ENCODE data around the gene FAM163A. TPM values are rescaled to one million over a fixed set of nuclear protein-coding genes. Genes with fewer than 3 reads are reported as not detected.

The FAM163A gene
- total and polyA plus RNA-seq, 9 of the 15 experiments (the other 6 are each of a cell fraction or from before 2014, with no cell fraction given), result not detected

DNA sequence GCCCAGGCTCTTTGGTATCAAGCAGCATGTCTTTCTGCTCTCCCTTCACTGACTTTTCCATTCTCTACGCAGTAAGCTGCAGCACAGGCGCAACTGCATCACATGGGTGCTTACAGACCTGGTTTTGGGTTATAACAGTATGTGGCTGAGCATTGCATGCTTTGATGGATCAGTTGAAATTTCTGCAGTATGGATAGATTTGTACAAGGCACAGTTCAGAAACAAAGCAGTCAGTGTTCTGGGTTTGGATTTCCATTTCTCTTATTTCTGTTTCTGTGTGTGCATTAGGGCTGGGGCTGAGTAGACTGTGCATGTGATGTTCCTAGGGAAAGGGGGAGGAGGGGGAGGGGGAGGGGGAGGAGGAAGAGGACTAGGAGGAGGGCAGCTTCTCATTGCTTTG lies 4.5 kb downstream of the FAM163A start:
- POLR2A ChIA-PET, result interaction anchor here (1.0 kb wide), 2 partner anchors 9 to 14 kb away, joined by 3 to 4 read pairs; no protein-coding TSS in a partner anchor
- no peak for DNase-seq (ENCODE audit: extremely low read depth in 1 of 4, low spot score in 3 of 4)
- ATAC-seq, result no peak
- Histone ChIP-seq H3K4me2 (ENCODE audit: insufficient read depth, low read length) (no peak overlapping the region), H4K20me1 (replicated peaks; ENCODE audit: control insufficient read depth, insufficient read depth, low read length) (no peaks in the 10 kb centered on the region), H3K27ac (ENCODE audit: extremely low read depth, low read depth, low read length) (no peak overlapping the region), H3K4me1 (replicated peaks in 1 of 2; ENCODE audit: control insufficient read depth in 2 of 2, insufficient read depth in 2 of 2, low read length in 2 of 2) (peaks cover 0 to 15% of the 10 kb centered on the region in 2 experiments; a peak in 1 of 5 replicates), H3K9me1 (ENCODE audit: control insufficient read depth, insufficient read depth, low read length) (no peaks in the 10 kb centered on the region), H3K27me3 (ENCODE audit: control insufficient read depth in 2 of 2, insufficient read depth in 2 of 2, low read length in 2 of 2) (peaks cover 30 to 32% of the 10 kb centered on the region in 2 experiments; a peak in 4 of 5 replicates), H3K79me2 (ENCODE audit: control insufficient read depth, insufficient read depth, low read length) (no peaks in the 10 kb centered on the region), H3K9ac (ENCODE audit: insufficient read depth in 1 of 2, low read depth in 2 of 2, low read length in 2 of 2) (no peak overlapping the region), H3K9me3 (replicated peaks; ENCODE audit: control insufficient read depth, insufficient read depth, low read depth, low read length) (no peaks in the 10 kb centered on the region), H3K4me3 (no peak overlapping the region), H2AFZ (ENCODE audit: low read depth, low read length) (no peak overlapping the region), H3K36me3 (ENCODE audit: control insufficient read depth, insufficient read depth, low read length) (no peaks in the 10 kb centered on the region)
- FAIRE-seq, result no peak
- intact Hi-C loops (cut with micrococcal nuclease), result no loop called here
- 0% methylated on average over 2 of the region's 2 CpGs for WGBS (ENCODE audit: insufficient coverage, low coverage, missing lambda C conversion rate)
- CTCF ChIA-PET (ENCODE audit: low intra/inter-chr PET ratio), result no interaction called here
- in situ Hi-C loops (cut with MboI), result no loop called here
- BruUV-seq (replicated peaks), result no TSS peak
- TF ChIP-seq TEAD1 (CRISPR knock-in tag; IDR thresholded peaks at IDR 0.05) (no peak), ZNF384 (IDR thresholded peaks at IDR 0.05; ENCODE audit: low read depth, low read length) (no peak), IFI16 (CRISPR knock-in tag; IDR thresholded peaks at IDR 0.05) (no peak), C11orf30 (IDR thresholded peaks at IDR 0.05; ENCODE audit: low read depth) (no peak), MTA2 (IDR thresholded peaks at IDR 0.05; ENCODE audit: low read depth) (no peak), SREBF2 (CRISPR knock-in tag; IDR thresholded peaks at IDR 0.05) (no peak), MXI1 (IDR thresholded peaks at IDR 0.05; ENCODE audit: low read depth, low read length) (no peak), POLR2H (tag; IDR thresholded peaks at IDR 0.05; ENCODE audit: low read depth) (no peak), ZNF785 (CRISPR knock-in tag; IDR thresholded peaks at IDR 0.05) (no peak), RBM22 (IDR thresholded peaks at IDR 0.05; ENCODE audit: low read depth, low read length, poor library complexity, severe bottlenecking) (no peak), ZNF324 (CRISPR knock-in tag; IDR thresholded peaks at IDR 0.05) (no peak)
- TF ChIP-seq, protein P1, sequence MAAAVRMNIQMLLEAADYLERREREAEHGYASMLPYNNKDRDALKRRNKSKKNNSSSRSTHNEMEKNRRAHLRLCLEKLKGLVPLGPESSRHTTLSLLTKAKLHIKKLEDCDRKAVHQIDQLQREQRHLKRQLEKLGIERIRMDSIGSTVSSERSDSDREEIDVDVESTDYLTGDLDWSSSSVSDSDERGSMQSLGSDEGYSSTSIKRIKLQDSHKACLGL (CRISPR knock-in tag; IDR thresholded peaks at IDR 0.05; ENCODE audit: borderline replicate concordance, poor library complexity, severe bottlenecking), result no peak
- TF ChIP-seq, protein P2, sequence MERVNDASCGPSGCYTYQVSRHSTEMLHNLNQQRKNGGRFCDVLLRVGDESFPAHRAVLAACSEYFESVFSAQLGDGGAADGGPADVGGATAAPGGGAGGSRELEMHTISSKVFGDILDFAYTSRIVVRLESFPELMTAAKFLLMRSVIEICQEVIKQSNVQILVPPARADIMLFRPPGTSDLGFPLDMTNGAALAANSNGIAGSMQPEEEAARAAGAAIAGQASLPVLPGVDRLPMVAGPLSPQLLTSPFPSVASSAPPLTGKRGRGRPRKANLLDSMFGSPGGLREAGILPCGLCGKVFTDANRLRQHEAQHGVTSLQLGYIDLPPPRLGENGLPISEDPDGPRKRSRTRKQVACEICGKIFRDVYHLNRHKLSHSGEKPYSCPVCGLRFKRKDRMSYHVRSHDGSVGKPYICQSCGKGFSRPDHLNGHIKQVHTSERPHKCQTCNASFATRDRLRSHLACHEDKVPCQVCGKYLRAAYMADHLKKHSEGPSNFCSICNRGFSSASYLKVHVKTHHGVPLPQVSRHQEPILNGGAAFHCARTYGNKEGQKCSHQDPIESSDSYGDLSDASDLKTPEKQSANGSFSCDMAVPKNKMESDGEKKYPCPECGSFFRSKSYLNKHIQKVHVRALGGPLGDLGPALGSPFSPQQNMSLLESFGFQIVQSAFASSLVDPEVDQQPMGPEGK (CRISPR knock-in tag; IDR thresholded peaks at IDR 0.05; ENCODE audit: borderline replicate concordance), result no peak
- TF ChIP-seq, protein P3, sequence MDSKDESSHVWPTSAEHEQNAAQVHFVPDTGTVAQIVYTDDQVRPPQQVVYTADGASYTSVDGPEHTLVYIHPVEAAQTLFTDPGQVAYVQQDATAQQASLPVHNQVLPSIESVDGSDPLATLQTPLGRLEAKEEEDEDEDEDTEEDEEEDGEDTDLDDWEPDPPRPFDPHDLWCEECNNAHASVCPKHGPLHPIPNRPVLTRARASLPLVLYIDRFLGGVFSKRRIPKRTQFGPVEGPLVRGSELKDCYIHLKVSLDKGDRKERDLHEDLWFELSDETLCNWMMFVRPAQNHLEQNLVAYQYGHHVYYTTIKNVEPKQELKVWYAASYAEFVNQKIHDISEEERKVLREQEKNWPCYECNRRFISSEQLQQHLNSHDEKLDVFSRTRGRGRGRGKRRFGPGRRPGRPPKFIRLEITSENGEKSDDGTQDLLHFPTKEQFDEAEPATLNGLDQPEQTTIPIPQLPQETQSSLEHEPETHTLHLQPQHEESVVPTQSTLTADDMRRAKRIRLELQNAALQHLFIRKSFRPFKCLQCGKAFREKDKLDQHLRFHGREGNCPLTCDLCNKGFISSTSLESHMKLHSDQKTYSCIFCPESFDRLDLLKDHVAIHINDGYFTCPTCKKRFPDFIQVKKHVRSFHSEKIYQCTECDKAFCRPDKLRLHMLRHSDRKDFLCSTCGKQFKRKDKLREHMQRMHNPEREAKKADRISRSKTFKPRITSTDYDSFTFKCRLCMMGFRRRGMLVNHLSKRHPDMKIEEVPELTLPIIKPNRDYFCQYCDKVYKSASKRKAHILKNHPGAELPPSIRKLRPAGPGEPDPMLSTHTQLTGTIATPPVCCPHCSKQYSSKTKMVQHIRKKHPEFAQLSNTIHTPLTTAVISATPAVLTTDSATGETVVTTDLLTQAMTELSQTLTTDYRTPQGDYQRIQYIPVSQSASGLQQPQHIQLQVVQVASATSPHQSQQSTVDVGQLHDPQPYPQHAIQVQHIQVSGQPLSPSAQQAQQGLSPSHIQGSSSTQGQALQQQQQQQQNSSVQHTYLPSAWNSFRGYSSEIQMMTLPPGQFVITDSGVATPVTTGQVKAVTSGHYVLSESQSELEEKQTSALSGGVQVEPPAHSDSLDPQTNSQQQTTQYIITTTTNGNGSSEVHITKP (IDR thresholded peaks at IDR 0.05; ENCODE audit: partially characterized antibody), result no peak
- TF ChIP-seq, protein P4, sequence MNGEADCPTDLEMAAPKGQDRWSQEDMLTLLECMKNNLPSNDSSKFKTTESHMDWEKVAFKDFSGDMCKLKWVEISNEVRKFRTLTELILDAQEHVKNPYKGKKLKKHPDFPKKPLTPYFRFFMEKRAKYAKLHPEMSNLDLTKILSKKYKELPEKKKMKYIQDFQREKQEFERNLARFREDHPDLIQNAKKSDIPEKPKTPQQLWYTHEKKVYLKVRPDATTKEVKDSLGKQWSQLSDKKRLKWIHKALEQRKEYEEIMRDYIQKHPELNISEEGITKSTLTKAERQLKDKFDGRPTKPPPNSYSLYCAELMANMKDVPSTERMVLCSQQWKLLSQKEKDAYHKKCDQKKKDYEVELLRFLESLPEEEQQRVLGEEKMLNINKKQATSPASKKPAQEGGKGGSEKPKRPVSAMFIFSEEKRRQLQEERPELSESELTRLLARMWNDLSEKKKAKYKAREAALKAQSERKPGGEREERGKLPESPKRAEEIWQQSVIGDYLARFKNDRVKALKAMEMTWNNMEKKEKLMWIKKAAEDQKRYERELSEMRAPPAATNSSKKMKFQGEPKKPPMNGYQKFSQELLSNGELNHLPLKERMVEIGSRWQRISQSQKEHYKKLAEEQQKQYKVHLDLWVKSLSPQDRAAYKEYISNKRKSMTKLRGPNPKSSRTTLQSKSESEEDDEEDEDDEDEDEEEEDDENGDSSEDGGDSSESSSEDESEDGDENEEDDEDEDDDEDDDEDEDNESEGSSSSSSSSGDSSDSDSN (IDR thresholded peaks at IDR 0.05; ENCODE audit: borderline replicate concordance in 1 of 2, low read depth in 2 of 2, low read length in 2 of 2), result no peak
